KMS-11 (cell line): ENCODE measurements around the gene ZBTB48.
"Not testable (repeated sequence)": the region's sequence is repeated elsewhere in the genome, so short reads cannot be mapped to it uniquely, and the experiment has no call there.

ENCODE experiments used
- H2AFZ ChIP-seq: fragments of 200-600 bp; sonication (generic); 2 replicates; pipeline ENCODE4 v1.6.1; 2016; ENCODE audit warnings: antibody characterized with exemption, mixed run types, low read depth
- H3K27ac ChIP-seq: fragments of 200-600 bp; sonication (generic); 2 replicates; pipeline ENCODE4 v1.6.1; 2016; ENCODE audit warnings: mild to moderate bottlenecking, mixed run types
- H3K27me3 ChIP-seq: fragments of 200-600 bp; sonication (generic); 2 replicates; pipeline ENCODE4 v1.6.1; 2017; ENCODE audit warnings: mild to moderate bottlenecking, low read depth, mixed run types, moderate library complexity; ENCODE audit not compliant: insufficient read depth
- H3K36me3 ChIP-seq: fragments of 200-600 bp; sonication (generic); 2 replicates; pipeline ENCODE4 v1.6.1; 2017; ENCODE audit warnings: mild to moderate bottlenecking, mixed run types; ENCODE audit not compliant: insufficient read depth
- H3K4me1 ChIP-seq: fragments of 200-600 bp; sonication (generic); 2 replicates; pipeline ENCODE4 v1.6.1; 2016; ENCODE audit warnings: mild to moderate bottlenecking, low read depth, mixed run types; ENCODE audit not compliant: poor library complexity, severe bottlenecking
- H3K4me2 ChIP-seq: fragments of 200-600 bp; sonication (generic); 2 replicates; pipeline ENCODE4 v1.7.0; 2016; ENCODE audit warnings: mild to moderate bottlenecking, mixed run types
- H3K4me3 ChIP-seq: fragments of 200-600 bp; sonication (generic); IDR thresholded peaks from 2 replicates; pipeline ENCODE4 v1.6.1; 2017; ENCODE audit warnings: low read depth, low read length, mixed read lengths; ENCODE audit not compliant: insufficient read depth
- H3K79me2 ChIP-seq: fragments of 200-600 bp; sonication (generic); 2 replicates; pipeline ENCODE4 v1.6.1; 2016; ENCODE audit warnings: low read depth, mixed run types; ENCODE audit not compliant: insufficient read depth
- H3K9ac ChIP-seq: fragments of 200-600 bp; sonication (generic); 2 replicates; pipeline ENCODE4 v1.6.1; 2016; ENCODE audit warnings: mild to moderate bottlenecking, mixed run types
- H4K20me1 ChIP-seq: fragments of 200-600 bp; sonication (generic); 2 replicates; pipeline ENCODE4 v1.6.1; 2016; ENCODE audit warnings: mild to moderate bottlenecking, mixed run types; ENCODE audit not compliant: insufficient read depth
- CTCF ChIP-seq: fragments of 200-600 bp; sonication (generic); conservative IDR thresholded peaks from 2 replicates; pipeline ENCODE4 v1.6.1; 2017; ENCODE audit warnings: low read depth, mild to moderate bottlenecking, antibody characterized with exemption, low read length, moderate library complexity, mixed read lengths

The ZBTB48 gene

GRCh38 chr1:6599141-6599975 lies 19.6 kb downstream of the ZBTB48 start:
- Histone ChIP-seq H3K36me3 (peaks cover 11% of the 10 kb centered on the region; the same call in 1 of the 2 replicates), H3K27ac (no peak overlapping the region), H2AFZ (no peak overlapping the region), H3K4me2 (peak overlapping the region; percentile 100; the same call in 1 of the 2 replicates), H3K4me1 (peaks cover 29% of the 10 kb centered on the region), H3K9ac (no peak overlapping the region), H3K27me3 (no peaks in the 10 kb centered on the region), H3K79me2 (peaks cover 64% of the 10 kb centered on the region), H3K4me3 (no peak overlapping the region), H4K20me1 (peaks cover 28% of the 10 kb centered on the region; the same call in 1 of the 2 replicates)
- TF ChIP-seq CTCF = no peak

- H3K4me1 ChIP-seq = peaks cover 30% of the 10 kb centered on the region
- not testable (repeated sequence) for H2AFZ ChIP-seq, H3K27me3 ChIP-seq, H3K36me3 ChIP-seq
- peak overlapping the region; percentile 83 for H3K4me3 ChIP-seq
- H3K79me2 ChIP-seq = peaks cover 64% of the 10 kb centered on the region
- peak overlapping the region; percentile 88; the same call in 1 of the 2 replicates for H3K9ac ChIP-seq
- H3K27ac ChIP-seq = peak overlapping the region; percentile 92; the same call in 1 of the 2 replicates
- peak overlapping the region; percentile 100 for H3K4me2 ChIP-seq
- H4K20me1 ChIP-seq = peaks cover 28% of the 10 kb centered on the region; the same call in 1 of the 2 replicates
Observed at GRCh38 chr1:6599991-6600390, 20.2 kb downstream of the ZBTB48 start.

GRCh38 chr1:6600410-6601048 lies 20.7 kb downstream of the ZBTB48 start:
- Histone ChIP-seq H3K36me3 (peaks cover 8% of the 10 kb centered on the region; the same call in 1 of the 2 replicates), H3K4me2 (peak overlapping the region; percentile 100), H3K27ac (peak overlapping the region; percentile 92), H3K79me2 (peaks cover 64% of the 10 kb centered on the region), H3K4me1 (peaks cover 30% of the 10 kb centered on the region), H3K9ac (peak overlapping the region; percentile 88), H3K4me3 (peak overlapping the region; percentile 83), H3K27me3 (no peaks in the 10 kb centered on the region), H2AFZ (peak overlapping the region; percentile 60), H4K20me1 (peaks cover 28% of the 10 kb centered on the region; the same call in 1 of the 2 replicates)
- no peak for TF ChIP-seq CTCF

GRCh38 chr1:6601049-6601922 lies 21.5 kb downstream of the ZBTB48 start:
- H3K9ac ChIP-seq = peak overlapping the region; percentile 88
- H4K20me1 ChIP-seq = peaks cover 28% of the 10 kb centered on the region; the same call in 1 of the 2 replicates
- H3K4me3 ChIP-seq = peak overlapping the region; percentile 83
- peak overlapping the region; percentile 92 for H3K27ac ChIP-seq
- peak overlapping the region; percentile 60 for H2AFZ ChIP-seq
- H3K36me3 ChIP-seq = peaks cover 8% of the 10 kb centered on the region; the same call in 1 of the 2 replicates
- H3K4me1 ChIP-seq = peaks cover 30% of the 10 kb centered on the region
- no peak for TF ChIP-seq CTCF
- peaks cover 60% of the 10 kb centered on the region for H3K79me2 ChIP-seq
- H3K4me2 ChIP-seq = peak overlapping the region; percentile 100
- no peaks in the 10 kb centered on the region for H3K27me3 ChIP-seq
